HG03103 (cell line): Measurements from ENCODE around the gene PTGIS.

Experiments
- ATAC-seq: cut with Tn5 transposase; IDR thresholded peaks from one replicate; pipeline ENCODE4 v1.9.1; 2021; ENCODE audit warnings: low read depth; ENCODE audit not compliant: unreplicated experiment

The PTGIS gene

DNA sequence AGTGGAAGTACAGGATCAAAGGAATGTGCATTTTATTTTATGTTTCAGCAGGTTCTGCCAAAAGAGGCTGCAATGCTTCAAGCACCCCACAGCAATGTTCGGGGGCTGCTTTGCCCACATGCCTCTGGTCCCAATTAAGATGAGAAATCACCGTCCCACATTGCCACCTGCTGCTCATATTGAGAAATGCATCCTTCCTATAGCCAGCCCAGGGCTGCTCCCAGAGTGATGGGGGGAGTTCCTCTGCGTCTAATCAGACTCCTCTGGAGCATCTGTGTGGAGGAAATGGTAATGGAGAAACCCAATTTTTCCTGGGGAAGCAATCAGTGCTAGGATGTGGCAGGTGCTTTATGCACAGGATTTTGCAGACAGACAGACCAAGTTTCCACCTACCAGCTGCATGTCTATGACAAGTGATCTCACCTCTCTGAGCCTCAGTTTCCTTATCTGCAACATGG is 33.7 kb downstream of the PTGIS start:
- ATAC-seq = no peak

DNA sequence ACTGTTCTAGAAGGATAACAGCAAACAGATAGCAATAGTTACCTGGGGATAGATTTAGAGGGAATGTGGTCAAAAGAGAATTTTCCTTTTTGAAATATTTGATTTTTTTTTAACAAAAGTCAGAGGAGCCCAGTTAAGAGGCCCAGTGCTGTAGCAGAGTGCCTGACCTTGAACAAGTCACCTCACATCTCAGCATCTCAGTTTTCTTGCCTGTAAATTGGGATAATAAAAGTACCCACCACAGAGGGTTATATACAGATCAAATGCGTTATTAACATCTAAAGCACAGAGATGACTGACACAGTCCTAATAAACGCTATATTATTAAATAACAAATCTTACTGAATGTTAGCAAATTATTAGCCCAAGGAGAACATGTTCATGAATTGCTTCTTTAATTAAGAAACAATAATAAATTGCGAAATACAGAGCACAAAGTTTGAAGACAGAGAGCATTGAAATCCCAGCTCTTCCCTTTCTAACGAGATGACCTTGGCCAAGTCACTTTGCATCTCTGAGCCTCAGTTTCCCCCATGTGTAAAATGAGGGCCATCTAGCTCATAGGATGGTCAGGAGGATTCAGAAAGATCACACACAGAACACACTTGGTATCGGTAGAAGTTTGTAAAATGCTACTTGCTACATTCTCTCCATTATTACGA is 35.5 kb downstream of the PTGIS start:
- ATAC-seq = no peak

DNA sequence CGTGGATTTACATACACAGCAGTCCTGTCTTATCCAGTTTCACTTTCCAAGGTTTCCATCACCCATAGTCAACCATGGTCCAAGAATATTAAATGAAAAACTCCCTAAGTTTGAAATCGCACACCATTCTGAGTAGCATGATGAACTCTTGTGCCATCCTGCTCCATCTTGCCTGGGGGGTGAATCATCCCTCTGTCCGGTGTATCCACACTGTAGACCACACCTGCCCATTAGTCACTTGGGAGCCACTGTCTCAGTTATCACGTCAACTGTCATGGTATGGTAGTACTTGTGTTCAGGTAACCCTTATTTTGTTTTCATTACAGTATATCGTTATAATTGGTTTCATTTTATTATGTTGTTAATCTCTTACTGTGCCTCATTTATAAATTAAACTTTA is 38.5 kb downstream of the PTGIS start:
- no peak for ATAC-seq

DNA sequence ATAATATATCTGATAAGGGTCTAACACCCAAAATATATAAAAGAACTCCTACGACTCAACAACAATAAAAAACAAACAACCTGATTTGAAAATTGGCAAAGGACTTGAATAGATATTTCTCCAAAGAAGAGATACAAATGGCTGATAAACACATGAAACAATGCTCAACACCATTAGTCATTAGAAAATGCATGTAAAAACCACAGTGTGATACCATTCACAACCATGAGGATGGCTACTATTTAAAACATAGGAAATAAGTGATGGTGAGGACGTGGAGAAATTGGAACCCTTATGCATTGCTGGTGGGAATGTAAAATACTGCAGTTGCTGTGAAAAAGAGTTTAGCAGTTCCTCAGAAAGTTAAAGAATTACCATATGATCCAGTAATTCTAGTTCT is 41.4 kb downstream of the PTGIS start:
- no peak for ATAC-seq

DNA sequence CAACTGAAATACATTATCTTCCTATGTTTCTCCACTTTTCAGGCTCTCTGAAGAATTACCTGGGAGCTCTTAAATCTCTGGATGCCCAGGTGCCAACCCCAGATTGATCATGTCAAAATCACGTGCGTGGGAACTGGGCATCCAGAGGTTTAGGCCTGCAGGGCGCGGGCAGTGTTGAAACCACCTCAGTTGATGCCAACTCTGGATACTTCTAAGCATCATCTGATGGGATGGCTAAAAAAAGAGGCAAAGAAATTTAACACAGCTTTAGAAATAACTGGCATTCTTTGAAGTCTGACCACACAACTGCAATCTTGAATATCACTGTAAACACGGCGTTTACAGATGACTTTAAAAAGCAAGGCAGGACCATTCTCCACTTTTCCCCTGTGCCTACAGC is 41.9 kb downstream of the PTGIS start:
- no peak for ATAC-seq

DNA sequence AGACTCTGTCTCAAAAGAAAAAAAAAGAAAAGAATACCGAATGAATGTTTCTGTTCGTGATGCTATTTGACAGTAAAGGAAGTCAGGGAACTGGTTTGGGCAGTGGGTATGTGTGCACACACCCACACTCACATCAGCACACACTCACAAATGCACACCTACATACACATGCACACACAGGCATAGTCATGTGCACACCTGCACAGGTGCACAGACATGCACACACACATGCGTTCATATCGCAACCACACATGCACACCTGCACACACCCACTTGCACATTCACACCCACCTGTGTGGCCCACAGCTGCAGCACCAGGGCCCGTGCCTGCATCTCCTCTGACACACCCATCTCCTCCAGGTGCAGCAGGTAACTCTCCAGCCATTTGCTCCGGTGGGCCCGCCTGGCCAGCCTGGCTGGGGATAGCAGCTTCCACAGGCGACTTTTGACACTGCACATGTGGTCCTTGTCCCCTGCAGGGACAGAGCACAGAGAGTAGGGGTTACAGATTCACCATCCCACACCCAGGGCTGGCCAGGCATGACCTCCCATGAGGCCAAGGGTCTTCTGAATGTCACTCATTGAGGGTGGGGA is 44.1 kb downstream of the PTGIS start:
- no peak for ATAC-seq

DNA sequence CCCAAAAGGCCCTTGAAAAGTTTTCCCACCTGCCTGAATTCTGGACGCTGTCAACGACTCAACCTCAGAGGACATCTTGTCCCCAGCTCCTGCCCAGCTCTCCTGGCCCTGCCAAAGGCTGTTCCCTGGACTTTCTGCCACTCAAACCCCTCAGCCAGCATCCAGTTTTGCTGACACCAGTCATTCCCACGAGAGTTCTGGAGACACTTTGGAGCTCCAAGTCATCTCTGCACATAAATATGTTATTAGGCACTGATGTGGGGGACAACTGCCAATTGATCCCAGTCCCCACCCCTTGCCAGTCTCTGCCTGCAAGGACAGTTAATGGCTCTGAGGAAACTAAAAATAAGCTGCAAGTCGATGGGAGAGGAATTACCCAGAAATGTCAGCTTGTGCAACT is 46.6 kb downstream of the PTGIS start:
- no peak for ATAC-seq

DNA sequence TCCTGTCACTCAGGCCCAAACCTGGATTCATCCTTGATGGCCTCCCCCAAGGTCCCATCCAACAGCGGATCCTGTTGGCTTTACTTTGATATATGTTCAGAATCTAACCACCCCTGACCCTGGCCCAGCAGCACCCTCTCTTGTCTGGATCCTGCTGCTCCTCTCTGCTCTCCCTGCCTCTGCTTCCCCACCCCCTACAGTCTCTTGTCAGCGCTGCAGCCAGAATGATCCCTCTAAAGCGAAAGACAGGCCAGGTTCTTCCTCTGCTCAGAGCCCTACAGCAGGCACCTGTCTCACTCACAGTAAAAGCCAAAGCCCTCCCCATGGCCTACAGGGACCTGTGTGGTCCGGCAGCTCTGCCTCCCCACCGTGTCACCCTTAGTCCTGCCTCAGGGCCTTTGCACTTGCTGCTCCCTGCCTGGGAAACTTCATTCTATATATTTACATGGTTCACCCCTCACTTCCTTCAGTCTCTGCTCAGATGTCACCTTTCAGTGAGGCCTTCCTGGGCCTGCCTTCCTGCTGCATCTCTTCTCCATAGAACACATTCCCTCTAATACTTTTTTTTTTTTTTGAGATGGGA is 48.1 kb downstream of the PTGIS start:
- ATAC-seq = no peak

DNA sequence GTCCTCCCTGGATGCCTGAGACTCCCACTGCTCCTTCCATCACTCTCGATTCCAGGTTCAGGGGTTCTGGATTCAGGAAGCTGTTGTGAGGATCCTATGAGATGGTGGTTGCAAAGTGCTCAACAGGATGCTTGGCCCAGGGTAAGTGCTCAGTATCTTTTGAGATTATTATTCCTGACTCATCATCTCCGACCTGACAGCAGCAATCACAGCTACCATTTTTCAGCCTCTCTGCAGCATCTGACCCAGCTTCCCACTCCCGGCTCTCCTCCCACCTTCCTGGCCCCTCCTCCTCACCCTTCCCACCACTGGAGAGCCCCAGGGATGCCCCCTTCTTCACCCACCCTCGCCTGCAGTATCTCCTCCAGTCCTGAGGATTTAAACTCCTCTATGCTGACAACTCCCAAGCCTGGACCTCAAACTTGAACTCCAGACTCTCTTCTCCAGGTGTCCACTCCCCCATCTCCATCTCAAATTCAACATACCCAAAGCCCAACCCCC is 48.7 kb downstream of the PTGIS start:
- ATAC-seq = no peak

DNA sequence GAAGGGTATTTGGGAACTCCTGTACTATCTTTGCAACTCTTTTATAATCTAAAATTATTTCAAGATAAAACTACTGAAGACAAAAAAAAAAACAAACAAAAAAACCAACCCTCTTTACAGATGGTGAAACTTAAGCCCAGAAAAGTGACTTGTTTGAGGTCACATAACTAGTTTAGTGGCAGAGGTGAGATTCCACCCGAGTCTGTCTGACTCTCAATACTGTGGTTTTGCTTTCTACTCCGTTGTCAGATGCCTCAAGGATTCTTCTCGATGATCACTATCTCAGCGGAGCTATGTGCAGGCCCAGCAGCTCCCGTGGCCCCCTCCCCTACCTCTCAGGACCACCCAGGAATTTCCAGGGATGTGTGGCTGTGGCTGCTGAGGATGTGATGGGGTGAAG is 49.4 kb downstream of the PTGIS start:
- ATAC-seq = no peak

DNA sequence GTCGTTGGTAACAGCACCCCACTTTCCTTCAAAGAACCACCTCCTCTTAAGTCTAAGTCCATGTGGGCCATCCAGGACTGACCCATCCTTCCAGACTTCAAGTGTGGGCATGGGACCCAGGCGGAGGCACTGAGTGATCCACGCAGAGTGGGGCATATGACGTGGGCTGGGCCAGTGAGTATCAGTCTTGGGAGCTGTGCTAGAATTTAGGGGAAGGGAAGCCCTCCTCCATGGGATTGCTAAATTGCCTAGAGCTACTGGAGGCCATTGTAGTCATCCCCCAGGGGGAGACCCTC is 50.2 kb downstream of the PTGIS start:
- ATAC-seq = no peak

DNA sequence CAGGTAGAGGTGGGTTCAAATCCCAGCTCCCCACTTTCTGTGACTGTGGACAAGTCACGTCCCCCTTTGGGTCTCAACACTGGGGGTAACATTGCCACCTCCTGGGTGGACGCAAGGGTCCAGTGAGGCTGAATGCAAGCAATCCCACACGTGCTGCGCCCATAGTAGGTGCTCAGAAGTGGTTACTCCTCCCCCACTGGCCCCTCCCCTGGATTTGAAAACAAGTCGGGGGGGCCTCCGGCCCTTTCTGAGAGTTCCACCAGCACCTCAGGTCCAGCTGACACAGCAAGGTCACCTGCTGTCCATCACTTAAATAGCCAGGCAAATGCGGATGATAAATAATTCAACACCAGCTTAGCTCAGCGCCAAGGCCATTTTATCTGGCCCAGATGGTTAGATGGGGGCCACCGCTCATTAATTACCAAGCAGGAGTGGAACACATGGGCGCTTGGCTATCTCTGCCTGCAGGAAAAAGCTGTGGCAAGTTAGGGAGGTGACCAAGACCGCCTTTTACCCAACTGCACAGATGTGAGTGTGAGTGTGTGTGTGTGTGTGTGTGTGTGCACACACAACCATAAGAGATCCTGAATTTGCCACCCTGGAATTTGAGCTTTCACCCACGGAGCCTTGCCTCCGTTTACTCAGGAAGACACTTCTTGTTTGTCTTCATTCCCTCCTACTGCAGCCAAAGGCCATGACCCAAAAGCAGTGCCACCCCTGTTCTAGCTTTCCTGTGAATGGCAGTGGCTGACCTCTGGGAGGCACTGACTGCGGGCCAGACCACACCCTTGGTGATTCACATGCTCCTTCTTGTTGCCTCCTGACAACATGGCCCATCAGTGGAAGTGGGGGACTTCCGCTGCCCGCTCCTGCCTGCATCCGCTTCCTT is 50.8 kb downstream of the PTGIS start:
- no peak for ATAC-seq

DNA sequence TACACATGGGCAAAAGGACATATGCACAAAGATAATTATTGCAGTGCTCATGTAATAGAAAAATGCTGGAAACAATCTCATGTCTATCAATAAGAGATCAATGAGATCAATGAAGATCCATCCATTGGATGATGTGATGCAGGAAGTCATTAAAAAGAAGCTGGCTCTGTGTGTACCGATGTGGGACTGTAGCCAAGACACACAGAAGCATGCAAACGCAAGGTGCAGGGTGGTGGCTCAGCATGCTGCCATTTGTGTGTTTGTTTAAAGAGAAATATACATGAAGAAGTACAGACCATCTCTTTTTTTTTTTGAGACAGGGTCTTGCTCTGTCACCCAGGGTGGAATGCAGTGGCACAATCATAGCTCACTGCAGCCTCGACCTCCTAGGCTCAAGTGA is 52.4 kb downstream of the PTGIS start:
- no peak for ATAC-seq

DNA sequence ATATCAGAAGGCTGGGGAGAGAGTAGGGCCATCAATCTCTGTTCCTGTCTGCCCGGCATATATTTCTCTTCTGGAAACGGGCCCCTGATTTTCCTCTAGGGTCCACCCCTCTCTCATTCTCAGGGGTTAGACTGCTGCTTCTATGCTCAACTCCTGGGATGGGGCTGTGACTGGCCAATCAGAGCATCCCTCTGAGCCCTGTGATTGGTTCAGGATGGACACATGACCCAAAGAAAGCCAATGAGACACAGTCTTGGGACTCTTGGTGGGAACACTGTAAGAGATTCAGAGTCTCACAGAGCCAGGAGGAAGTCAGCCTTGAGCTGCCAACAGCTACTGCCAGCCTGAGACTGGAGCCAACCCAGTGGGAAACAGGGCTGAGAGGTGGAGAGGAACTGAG is 54.4 kb downstream of the PTGIS start:
- no peak for ATAC-seq

DNA sequence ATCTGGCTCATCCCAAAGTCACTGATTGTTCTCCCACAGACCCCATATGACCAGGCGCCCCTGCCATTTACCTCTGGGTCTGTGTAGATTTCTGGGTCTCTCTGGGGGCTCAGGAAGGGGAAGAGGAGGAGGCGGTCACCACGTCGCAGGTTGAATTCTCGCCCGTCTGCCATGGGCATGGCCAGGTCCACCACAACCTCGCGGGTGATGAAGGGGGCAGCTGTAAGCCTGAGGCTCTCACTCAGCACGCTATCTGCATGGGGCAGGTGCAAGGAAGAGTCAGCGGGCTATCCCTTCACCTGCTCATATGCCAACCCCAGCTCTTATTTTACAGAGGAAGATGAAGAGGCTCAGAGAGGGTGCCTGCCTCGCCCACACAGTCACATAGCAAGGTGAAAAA is 54.9 kb downstream of the PTGIS start:
- ATAC-seq = no peak

DNA sequence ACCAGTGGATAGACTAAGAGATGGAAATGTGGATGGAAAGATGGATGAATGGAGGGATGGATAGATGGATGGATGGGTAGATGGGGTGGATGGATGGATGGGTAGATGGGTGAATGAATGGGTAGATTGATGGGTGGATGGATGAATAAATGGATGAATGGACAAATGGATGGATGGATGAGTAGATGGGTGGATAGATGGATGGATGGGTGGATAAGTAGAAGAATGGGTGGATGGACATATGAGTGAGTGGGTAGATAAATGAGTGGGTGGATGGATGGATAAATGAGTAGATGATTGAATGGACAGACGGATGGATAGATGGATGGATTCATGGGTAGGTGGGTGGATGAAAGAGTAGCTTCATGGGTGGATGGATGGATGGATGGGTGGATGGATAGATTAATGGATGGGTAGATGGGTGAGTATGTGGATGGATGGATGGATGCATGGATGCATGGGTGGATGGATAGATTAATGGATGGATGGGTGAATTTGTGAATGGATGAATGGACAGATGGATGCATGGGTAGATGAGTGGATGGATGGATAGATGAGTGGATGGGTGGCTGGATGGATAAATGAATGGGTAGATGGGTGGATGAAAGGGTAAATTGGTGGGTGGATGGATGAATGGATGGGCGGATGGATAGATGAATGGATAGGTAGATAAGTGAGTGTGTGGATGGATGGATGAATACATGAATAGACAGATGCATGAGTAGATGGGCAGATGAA is 56.0 kb downstream of the PTGIS start:
- ATAC-seq = no peak

DNA sequence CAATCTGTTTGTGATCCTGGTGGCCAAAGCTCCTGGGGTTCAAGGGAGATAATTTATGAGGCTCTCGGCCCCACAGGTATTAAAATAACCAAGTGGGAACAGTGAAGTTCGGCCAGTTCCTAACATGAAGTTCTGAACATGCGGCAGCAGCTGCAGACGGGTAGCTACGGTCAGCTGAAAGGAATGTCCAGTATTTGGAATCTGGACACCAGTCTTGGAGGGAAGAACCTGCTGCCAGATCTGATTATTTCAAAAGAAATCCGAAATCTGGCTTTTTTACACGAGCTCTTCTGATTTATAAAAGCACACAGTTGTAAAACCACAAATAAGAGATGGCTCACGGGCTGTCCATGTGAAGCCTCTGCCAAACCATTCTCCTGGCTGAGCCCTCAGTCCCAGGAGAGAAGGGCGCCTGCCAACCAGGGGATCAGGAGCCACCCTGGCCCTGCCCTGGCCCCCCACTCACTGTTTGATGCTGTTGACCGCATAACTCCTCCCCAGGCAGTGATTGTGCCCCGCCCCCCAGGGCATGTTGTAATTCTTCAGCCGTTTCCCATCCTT is 57.3 kb downstream of the PTGIS start:
- ATAC-seq = no peak

DNA sequence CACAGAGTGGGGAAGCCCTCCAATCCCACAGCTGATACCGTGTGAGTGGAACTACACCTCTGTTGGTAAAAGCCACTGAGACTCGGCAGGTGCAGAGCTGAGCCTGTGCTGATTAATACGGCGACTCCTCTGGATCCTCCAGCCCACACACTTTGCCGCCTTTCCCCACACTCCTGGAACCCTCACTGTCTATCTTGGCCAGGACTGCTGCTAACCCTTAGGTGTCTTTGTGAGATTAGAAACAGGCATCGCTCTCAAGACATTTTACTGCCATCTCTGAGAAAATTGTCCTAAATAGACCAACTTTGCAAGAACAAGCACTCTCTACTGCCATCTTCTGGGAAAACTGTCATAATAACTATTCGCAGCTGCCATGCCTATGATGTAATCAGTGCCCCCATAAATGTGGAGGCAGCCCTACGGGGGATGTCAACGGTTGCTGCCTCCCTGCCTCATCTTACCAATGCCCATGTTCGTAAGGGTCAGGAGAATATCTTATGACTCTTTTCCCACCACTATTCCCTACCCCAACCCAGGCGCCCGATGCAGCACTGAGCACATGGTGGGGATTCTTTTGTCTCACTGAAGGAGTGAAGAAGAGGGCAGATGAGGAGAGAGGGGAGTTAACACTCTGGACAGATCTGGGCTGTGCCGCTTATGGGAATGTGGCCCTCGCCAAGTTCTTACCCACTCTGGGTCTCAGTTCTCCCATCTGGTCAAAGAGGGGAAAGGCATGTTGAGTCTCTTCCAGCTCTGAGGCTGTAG is 59.3 kb downstream of the PTGIS start:
- ATAC-seq = no peak

DNA sequence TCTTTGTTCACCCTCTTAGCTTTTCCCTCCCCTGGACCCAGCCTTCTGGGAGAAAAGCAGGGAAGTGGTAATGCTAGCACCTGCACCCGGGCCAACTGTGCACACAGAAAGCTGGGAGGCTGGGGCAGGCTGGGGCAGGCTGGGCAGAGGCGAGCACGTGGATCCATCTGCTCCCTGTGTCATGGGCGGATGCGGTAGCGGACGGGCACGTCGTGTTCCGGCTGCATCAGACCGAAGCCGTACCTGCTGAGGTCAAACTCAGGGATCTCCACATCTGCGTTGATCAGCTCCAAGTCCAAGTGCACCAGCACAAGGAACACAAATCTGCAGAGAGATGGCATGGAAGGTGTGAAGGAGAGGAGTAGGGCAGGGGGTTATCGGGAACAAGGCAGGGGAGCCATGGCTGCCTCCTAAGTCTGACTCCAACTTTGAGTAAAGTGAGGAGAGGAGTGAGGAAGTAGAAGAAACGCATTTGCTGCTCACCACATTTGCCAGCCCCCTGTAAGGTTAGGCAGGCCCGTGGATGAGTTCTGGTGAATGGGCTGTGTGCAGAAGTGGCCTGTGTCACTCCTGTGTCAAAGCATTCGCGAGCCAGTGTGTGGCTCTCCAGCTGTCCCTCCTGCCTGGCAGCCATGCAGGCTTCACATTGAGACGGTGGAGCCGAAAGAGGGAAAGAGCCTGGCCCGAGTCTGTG is 60.0 kb downstream of the PTGIS start:
- ATAC-seq = no peak
